HG02943 (cell line): ENCODE measurements around the gene KAT7.
A peak's percentile ranks its signal among the peaks of the same experiment; 100 is the strongest.
"Not testable (repeated sequence)": the region's sequence is repeated elsewhere in the genome, so short reads cannot be mapped to it uniquely, and the experiment has no call there.

ENCODE experiments used
- ATAC-seq: cut with Tn5 transposase; IDR thresholded peaks from one replicate; pipeline ENCODE4 v1.9.1; 2021; ENCODE audit warnings: mild to moderate bottlenecking, low read depth, moderate library complexity; ENCODE audit not compliant: unreplicated experiment

The KAT7 gene

DNA sequence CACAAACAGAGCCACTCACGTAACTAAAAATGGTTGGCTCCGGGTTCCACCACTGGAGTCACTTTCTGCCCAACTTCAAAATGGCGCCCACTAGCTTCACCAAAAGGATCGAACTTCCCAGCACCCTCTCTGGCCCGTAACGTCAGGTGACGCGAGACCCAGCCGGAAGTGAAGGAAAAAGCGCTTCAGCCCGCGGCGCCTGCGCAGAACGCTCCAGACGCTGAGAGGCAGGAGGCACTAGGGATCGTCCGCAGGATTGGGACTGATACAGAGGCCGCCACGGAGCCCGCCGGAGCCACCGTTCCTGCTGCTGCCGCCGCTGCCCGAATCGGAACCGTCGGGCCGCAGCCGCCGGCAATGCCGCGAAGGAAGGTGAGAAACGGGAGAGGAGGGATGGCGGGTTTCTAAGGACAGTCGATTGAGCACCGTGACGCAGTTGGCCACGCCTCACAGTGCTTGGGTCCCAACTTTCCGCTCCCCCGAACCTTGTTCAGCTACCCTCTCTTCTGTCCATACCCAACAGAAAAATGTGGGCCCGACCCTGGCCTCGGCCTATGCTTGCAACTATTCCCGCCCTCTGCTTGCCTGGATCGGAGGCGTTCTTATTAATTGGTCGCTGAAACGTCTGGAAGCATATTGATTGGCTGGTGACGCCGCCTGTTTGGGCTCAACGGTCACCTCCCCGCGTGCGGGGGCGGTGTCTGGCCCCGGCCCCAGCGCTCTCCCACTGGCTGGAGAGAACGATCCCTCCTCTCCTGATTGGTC, at the start of gene KAT7:
Gene KAT7 (plus strand): TSS at position 204 of the 765 bp plus-strand sequence. CDS start 154 bp downstream, at position 358.
- ATAC-seq: peak; percentile 90

- peak; percentile 68 for ATAC-seq
These were observed 48.7 kb upstream of the KAT7 start for GRCh38 chr17:49739641-49740271.

DNA sequence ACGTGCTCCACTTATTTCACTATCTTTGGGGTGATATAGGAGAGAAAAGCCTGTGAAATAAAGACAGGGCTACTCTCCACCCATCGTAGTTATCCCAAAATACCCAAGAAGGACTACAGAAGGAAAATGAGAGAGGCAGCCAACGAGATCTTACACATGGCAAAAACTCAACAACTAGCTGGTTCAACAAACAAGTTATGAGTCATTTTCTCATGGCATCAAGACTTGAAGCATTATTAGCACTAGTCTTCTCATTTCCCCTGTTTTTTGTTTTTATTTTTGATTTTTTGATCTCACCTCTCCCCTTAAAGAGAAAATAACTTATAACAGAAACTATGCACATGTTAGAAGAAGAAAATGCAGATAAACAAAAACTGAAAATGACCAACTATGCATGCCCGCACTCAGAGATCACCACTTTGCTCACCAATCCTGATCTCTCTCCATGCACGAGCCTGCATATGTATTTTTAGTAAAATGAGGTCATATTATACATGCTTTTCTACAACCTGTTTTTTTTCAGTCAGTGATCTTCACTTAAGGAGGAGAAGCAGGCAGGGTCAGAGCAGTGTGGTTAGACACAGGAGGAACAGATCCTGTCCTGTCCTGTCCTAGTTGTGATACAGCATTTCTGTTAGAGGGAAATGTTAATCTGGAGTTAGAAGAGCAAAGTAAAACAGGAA, 47.3 kb upstream of the KAT7 start:
- no peak for ATAC-seq

DNA sequence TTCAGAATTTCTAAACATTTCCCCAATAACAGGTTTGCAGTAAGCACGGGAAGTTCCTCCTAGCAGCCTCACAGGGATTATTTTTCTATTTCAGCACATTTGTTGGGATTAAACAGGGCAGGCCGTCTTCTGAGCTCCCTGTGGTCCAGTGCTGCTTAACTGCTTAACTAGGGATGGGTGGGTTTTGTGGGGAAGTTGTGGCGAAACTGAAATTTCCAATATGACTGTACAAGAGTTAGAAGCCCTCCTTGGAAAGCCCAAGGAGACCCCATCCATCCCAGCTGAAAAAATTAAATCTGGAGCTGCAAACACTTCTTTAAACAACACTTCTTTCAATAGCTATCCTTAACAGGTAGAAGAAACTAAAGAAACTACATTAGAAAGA, 46.8 kb upstream of the KAT7 start:
- ATAC-seq: no peak

GRCh38 chr17:49742166-49742638, 46.3 kb upstream of the KAT7 start:
- ATAC-seq: no peak

DNA sequence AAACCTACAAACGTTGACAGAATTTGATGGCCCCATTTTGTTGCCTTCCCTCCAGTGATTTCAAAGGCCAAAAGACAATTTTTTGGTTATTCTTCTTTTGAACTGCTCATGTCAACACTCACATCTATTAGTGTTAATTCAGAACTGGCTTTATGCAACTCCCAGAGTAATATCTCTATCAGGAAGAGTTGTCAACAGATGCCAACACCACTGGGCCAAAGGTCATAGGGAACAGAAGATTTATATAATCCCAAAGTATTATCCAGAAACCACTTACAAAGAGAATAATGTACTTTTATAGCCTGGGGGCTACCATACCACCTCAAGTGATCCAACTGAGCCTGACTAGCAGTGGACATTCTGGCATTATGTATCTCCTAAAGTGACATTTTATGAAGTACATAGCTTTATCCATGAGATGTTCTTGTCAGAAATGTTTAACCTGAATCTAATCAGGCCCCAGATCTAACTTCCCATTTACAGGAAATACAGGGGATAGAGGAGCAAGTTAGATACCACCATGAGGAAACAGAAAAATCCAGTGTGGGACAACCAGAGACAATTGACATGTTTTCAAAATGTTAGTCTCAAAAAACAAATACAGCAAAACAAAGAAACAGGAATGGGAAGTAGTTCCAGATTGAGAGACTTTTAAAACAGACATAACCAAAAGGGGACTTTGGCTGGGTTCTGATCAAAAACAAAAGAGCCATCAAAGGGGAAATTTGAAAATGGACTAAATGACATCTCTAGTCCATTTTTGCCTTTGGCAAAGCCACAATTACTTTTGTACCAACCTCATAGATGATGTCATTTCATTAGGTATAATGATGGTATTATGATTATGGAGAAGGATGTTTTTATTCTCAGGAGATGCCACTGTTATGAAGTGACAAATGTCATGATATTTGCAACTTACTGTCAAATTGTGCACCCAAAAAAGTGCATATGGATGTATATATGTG, 43.0 kb upstream of the KAT7 start:
- ATAC-seq: no peak

DNA sequence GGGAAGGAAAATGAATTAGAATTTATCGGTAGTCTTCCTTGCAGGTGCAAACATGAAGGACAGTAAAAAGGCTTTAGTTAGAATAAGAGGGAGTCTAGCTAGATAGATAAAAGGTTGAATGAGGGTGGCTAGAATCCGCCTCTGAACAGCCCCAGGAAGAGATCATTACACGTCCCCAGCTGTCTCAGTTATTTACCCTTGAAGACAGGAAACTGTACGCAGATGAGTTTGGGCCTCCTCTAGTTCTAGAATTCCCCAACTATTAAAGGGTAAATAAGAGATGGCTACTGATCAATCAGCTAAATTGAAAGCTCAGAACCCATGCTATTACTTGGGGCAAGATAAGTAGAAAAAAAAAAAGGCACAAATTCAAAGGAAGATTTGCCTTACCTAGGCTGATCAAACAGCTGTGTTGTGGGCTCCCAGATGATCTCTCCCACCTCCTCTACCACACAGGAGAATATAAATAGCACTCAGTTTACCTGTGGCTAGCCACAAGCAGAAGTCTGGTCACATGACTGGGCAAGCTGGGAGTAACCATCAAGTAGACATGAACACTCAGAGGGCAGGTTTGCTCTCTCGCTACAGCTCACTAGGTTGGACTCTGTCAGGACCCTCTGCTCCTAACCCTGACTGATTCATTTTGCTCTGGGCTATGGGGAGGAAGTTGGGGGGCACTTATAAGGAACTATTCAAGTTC, 41.5 kb upstream of the KAT7 start:
- ATAC-seq: peak; percentile 50

DNA sequence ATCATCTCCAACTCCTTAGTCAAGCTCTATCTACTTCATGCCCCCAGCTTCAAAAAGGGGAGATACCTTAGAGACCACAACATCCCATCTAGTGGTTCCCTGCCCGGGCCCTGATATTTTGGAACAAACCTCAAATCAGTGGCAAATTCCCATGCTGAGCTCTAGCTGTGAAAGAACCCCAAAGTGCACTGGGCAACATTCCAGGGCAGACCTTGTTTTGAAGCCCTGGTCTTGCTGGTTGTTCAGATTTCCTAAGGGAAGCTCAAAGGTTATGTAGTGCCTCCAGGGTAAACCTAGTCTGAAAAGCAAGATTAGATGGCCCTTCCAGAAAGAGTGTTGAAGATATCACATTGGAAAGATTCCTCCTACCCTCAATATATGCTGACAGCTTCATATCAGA, 40.8 kb upstream of the KAT7 start:
- ATAC-seq: no peak

DNA sequence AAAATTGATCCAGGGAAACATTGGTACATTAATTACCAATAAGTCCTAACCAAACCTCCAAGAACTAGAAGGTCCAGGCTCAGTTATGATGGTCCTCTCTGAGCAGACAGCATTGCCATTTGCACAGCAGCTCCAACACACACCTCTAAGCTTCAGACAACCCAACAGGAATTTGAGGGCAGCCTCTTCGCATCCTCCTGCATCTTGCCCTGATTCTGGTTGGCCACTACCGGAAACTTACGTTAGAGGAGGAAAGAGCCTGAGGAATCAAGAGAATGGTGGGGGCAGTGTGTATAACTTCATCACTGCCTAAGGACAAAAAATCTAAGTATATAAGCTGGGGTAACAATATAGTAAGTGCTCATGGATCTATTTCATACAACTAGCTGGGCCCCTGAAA, 40.3 kb upstream of the KAT7 start:
- ATAC-seq: no peak

DNA sequence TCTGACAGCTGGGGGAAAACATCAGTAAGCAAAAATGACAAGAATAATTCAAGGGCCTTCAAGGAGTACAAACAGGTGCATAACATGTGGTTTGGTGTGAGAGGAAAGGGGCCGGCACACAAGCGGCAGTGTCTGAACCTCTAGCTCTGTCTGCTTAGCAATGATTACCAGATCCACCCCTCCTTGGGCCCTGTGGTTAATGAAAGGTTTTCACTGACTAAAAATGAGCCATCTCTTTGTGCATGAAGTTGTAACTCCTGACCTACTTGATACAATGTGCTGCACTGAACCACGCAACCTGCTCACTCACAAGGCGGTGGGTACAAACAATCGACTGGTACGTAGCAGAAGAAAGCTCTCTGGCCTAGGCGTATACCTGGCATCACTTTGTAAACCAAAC, 39.7 kb upstream of the KAT7 start:
- ATAC-seq: peak; percentile 67

- ATAC-seq: no peak
These were observed 38.8 kb upstream of the KAT7 start for GRCh38 chr17:49749730-49750129.

GRCh38 chr17:49752508-49752907, 36.0 kb upstream of the KAT7 start:
- ATAC-seq: no peak

- no peak for ATAC-seq
These were observed 34.5 kb upstream of the KAT7 start for GRCh38 chr17:49753959-49754391.

- no peak for ATAC-seq
These were observed 32.7 kb upstream of the KAT7 start for GRCh38 chr17:49755663-49756283.

- no peak for ATAC-seq
These were observed 31.9 kb upstream of the KAT7 start for GRCh38 chr17:49756323-49757150.

GRCh38 chr17:49757151-49757777, 31.2 kb upstream of the KAT7 start:
- ATAC-seq: no peak

DNA sequence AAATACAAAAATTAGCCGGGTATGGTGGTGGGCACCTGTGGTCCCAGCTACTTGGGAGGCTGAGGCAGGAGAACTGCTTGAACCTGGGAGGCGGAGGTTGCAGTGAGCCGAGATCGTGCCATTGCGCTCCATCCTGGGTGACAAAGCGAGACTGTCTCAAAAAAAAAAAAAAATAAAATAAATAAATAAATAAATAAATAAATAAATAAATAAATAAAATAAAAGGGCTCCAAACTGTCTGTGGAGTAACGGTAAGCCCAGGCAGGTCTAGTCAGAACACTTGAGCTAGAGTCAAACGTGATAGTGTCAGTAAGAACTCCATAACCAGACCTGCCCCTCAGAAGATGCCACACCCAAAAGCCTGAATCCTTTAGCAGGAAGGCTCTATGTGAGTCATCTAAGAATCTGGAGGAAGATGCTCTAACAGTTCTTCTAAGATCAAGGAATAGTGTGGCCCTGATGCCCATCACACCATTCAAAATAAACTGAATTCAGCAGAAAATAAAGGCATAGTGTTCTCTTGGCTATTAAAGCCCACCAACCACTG, 29.9 kb upstream of the KAT7 start:
- not testable (repeated sequence) for ATAC-seq

- no peak for ATAC-seq
These were observed 29.3 kb upstream of the KAT7 start for GRCh38 chr17:49759203-49759602.
